NCI-H748 treated with DMSO at 0.1 percent for 48 hours (cell line): ENCODE results near the gene ZNF334.

Source experiments
- DNase-seq: peaks from one replicate; lab custom pipeline; 2025; lab: John Stamatoyannopoulos, UW

ZNF334 gene

DNA sequence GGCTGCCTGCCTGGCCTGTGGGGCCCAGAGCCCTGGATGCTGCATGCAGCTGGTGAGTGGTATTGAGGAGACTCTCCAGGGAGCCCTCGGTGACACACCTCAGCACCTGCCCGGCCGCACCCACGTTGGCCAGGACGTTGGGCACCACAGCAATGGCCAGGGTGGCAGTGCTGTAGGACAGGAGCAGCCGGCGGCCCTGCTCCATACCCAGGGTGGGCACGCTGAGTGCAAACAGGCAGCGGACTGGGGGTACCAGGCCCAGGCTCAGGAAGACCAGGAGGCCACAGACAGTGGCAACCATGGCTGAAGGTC lies 32.4 kb upstream of the ZNF334 start:
- DNase-seq, result no peak

DNA sequence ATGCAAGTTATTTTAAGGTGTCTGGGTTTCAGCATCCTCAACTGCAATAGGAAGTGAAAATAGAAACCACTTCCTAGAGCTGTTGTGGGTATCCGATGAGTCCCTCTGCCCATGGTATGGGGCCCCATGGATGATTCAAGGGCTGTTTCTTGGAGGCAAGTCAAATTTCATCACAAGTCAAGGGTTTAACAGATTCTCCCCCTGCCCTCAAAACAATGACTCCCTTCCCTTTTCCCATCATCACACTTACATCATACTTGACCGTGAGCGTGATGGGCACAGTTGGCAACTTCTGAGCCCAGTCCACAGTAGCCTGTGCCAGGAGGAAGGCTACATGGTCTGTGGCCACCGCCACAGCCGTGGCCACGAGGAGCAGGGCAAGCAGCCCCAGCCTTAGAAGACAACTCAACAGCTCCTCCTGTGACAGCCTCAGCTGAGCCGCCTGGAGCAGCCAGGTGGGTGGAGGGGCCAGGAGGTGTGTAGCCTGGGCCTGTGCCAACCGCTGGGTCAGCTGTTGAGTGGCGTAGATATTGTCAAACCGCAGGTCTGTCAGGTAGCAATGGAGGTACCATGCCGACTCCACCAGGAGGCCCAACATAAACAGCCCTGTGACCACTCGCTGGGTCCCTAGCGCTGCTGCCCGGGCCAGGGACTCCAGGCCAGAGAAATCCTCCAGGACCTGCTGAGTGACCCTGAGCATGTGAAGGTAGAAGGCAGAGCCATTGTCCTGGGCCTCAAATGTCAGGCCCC lies 31.9 kb upstream of the ZNF334 start:
- DNase-seq, result no peak

DNA sequence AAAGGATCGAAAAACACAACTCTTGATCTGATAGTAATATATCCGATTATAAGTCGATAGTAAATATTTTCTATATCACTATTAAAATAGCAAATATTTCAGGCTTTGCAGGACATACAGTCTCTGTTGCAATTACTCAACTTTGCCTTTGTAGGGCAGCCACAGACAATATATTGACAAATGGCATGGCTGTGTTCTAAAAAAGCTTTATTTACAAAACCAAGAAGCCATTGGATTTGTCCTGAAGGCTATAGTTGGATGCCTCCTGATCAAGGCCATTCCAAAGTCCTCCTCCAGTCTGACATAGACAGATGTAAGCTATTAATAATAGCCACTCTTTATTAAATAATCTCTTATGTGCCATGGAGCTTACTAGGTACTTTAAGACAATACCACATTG lies 31.2 kb upstream of the ZNF334 start:
- DNase-seq, result no peak

DNA sequence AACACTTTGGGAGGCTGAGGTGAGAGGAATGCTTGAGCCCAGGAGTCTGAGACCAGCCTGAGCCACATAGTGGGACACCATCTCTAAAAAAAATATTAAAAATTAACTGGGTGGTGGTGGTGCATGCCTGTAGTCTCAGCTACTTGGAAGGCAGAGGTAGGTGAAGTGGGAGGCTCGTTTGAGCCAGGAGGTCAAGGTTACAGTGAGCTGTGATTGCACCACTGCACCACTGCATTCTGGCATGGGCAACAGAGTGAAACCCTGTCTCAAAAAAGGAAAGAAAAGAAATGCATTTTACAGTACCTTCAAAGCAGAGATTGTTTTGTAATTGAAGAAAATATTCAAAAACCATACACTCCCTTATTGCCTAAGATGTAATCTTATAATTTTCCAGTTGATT lies 30.6 kb upstream of the ZNF334 start:
- no peak for DNase-seq

DNA sequence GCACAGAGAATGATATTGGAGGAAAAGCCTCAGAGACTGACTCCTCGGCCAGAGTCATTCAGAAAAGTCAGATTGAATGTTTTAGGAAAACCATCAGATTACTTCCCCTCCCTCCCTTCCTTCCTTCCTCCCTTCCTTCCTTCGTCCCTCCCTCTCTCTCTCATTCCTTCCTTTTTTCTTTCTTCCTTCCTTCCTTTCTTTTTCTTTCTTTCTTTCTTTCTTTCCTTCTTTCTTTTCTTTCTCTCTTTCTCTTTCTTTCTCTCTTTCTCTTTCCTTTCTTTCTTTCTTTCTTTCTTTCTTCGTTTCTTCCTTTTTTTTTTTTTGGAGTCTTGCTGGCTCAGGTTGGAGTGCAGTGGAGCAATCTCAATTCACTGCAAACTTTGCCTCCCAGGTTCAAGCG lies 29.7 kb upstream of the ZNF334 start:
- no peak for DNase-seq

DNA sequence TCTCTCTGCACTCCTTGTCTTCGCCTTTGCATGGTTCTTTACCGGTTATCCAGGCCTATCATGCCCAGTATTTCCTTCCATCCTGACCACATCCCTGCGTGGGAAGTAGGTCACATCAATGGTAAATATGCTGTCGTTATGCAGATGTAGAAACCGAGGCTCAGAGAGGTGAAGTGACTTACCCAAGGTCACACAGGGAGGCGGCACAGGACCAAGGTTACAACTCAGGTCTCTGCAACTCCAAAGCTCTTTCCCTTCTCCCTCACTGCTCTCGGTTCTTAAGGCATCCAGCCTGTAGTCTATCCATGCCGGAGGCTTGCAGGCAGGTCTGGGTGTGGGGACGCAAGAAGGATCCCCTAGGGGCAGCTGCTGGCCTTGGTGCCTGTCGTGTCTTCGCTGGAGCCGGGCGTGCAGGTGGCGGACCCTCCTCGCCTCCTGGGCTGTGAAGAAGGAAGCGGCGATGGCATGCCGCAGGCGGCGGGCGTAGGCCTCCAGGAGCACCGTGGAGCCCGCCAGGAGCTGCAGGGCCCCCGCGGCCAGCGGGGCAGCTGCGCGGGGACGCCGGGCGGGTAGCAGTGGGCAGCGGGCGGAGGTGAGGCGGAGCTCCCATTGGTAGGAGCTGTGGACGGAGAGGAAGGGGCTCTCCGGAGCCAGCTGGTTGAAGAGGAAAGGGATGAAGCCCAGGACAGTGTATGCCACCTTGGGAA lies 28.0 kb upstream of the ZNF334 start:
- DNase-seq, result no peak

DNA sequence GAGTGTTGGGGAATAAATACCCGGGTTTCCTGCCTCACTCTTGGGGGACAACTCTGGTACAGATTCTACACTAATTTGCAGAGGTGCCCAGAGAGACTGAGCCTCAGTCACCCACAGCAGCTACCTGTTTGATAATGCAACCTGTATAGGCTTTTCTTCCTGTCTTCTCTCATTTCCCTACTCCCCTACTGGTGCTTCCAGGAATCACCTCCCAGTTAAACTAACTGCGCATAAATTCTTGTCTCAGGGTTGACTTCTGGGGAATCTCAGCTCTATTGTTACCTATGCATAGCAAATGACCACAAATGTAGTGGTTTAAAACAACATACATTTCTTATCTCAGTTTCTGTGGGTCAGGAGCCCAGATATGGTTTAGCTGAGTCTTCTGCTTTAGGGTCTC lies 25.8 kb upstream of the ZNF334 start:
- no peak for DNase-seq

DNA sequence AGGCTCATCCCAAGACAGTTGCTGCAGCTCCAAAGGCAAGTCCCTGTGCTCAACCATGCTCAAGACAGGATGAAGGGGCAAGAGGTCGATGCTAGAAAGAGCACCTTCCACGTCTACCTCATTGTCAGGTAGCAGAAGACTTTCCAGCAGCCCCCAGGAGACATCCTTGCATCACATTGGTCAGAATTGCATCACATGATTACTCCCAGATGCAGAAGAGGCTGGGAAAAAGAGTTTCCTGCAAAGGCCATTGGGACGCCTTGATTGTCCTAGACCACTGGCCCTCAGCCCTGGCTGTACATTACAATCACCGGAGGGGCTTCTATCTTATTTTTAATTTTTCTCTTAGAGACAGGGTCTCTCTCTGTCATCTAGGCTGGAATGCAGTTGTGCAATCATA lies 17.3 kb upstream of the ZNF334 start:
- DNase-seq, result no peak

DNA sequence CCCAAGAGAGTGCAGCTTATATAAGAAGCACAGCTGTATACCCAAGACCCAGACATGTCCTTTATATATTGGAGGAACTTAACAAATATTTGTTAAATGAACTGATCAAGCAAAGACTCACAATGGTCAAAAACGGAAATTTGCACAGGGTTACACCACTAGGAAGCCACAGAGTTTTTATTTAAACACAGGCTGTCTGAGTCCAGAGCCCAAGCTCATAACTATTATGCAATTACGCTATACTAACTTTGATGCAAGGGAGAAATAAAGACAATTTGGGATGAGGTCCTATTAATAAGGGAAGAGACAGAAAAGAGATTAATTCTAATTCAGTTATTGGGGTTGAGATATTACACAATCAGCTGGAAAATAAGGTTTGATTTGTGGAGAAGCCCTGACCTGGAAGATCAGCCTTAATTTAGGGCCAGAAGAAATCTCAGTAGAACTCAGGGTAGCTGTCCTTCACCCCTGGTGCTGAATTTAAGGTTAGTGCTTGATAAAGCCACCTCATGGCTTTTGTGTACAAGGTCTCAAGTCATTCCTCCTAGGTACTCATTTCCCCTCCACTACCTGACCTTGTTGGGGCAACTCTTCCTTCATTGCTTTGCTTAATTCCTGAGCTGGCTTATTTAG lies 10.5 kb upstream of the ZNF334 start:
- no peak for DNase-seq

DNA sequence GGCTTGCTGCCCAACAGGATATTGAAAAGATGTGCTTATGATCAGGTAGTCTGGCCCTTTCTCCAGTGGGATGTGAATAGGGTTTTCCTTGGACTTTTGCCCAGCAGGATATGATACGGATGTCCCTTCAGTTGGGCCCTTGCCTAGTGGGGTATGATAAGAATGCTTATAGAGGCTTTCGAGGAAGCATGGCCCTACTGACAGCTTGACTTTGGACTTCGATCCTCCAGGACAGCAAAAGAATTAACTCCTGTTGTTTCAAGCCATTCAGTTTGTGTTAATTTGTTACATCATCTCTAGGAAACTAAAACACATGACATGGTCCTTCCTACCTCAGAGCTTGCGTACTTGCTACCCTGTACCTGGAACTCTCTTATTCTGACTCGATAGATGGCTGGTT lies 9.7 kb upstream of the ZNF334 start:
- DNase-seq, result no peak

DNA sequence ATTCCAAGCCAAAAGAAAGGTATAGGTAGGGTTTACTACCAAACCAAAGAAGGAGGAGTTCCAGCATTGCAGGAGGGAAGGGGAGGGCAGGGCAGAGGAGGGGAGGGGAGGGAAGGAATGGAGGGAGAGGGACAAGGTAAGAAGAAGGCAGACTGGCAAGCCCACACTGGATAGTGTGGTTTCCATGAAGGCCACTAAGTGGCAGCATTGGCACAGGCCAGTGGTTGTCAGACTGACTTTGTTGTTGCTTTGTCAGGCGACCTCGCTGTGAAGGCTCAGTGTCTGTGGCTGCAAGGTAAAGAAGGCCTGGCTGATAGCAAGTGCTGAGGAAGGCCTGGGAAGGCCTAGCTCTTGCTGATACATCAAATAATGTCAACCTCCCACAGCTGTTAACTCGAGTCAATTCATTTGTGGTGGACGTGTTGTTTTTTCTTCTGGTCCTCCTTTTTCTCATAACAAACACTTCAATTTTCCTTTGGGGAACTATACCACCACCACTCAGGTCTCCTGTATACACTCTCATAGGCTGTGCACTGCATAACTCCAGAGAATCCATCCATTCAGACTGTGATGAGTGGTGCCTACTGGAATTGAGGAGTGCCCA lies 7.7 kb upstream of the ZNF334 start:
- peak; percentile 10 for DNase-seq

DNA sequence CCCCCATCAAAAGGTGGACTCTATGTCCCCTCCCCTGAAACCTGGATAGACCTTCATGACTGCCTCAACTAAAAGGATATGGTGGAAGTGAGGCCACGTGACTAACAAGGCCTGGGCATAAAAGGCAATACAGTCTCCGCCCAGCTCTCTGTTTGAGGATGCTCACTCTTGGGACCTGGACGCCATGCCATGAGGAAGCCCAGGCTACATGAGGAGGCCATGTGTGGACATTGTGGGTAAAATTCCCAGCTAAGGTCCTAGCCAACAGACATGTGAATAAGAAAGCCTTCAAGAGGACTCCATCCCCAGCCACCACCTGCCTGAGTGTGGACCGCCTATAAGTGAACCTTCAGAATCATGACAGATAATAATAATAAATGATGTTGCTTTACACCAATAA lies 7.2 kb upstream of the ZNF334 start:
- no peak for DNase-seq

DNA sequence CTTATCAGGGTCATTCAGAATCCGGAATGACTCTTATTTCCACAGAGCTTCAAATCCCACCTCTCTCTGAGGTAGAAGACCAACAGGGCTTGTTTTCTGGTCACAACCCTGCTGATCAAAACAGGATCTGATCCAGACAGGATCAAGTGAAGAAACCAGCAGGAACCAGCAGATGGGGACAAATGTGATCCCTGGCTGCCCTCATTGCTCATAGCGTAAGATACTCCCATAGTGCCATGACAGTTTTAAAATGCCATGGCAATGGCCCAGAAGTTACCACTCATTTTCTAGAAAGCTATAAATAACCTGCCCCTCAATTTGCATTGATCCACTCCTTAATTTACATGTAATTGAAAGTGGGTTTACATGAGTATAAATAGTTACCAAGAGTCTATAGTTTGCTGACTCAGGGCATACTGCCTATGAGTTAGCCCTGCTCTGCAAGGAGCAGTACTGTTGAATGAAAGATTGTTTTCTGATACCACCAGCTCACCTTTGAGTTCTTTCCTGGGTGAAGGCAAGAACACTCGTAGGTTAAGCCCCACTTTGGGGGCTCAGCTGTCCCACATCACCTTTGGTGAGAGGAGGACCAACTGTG lies 6.2 kb upstream of the ZNF334 start:
- no peak for DNase-seq

DNA sequence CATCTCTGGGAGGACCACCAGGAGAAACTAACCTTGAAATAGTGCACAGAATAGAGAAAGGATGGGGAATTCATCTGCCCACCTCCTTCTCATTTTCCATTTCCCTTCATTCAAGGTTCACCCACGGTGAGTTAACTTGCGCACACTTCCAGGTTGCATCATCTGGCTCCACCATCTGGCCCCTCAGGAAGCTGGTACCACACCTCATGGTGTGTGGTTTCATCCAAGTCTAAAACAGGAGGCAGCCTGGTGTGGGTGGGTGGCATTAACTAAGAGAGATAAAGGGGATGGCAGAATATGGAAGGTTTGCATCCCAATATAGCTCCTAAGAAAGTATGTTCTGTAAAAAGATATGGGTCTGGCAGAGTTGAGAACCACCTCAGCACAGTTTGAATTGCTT lies 3.8 kb downstream of the ZNF334 start:
- no peak for DNase-seq

DNA sequence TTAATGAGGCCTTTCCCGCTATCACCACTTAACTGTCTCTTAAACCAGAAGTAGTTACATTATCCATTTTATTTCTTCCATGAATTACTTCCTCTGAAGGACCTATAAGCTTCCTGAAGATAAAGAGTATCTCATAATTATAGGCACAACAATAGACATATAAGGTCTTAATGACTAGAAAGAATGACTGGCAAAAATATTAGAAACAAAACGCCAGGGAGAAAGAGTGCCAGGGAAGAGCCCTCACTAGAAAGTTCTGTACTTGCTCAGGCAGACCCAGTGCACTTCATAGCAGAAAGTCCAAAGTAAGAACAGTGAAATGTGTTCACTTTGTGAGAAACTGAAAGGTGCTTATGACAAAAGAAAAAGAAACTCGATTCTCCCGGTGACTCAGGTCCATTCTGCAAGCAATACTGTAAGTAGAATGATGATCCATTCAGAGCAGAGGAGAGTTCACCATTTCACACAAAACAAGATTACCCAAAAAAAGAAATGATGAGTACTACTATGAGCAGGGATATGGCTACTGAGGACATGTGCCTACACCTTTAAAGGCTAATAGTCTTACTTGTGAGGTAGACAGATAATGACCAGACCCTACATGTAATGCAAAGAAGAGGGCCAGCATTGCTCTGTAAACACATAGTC lies 5.5 kb downstream of the ZNF334 start:
- no peak for DNase-seq

DNA sequence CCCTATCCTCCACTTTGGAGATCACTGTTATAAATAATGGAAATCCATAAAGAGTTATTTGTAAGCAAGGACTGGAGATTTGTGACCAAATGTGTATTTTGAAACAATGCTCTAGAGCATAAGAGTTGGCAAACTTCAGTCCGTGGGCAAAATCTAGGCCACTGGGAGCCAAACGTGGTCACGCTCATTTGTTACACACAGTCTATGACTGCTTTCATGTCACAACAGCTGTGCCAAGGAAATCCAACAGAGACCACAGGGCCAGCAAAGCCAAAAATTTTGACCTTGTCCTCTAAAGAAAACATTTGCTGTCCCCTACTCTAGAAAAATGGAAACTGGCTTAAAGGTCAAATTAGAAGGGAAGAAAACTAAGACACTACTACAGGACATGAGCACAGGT lies 7.9 kb downstream of the ZNF334 start:
- DNase-seq, result no peak

DNA sequence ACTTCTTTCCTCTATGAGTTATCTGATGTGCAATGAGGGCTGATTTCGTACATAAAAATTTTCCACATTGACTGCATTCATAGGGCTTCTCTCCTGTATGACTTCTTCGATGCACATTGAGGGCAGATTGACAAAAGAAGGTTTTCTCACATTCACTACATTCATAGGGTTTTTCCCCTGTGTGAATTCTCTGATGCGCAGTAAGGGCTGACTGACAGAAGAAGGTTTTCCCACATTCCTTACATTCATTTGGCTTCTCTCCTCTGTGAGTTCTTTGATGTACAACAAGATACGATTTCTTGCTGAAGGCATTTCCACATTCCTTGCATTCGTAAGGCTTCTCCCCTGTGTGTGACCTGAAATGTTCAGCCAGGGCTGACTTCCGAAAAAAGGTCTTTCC lies 11.4 kb downstream of the ZNF334 start:
- DNase-seq, result no peak

DNA sequence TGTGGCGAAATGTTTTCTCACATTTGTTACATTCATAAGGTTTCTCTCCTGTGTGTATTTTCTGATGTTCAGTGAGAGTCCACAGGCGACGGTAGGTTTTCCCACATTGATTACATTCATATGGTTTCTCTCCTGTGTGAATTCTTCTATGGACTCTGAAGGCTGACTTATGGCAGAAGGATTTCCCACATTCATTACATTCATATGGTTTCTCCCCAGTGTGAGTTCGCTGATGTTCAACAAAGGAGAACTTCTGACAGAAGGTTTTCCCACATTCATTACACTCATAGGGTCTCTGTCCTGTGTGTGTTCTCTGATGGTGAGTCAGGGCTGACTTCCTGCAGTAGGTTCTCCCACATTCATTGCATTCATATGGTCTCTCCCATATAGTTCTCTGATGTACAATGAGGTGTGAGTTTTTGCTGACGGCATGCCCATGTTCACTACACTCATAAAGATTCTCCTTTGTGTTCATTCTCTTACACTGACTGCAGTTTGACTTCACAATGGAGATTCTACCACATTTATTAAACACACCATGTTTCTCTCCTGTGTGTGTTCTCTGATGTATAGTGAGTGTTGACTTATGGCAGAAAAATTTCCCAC lies 11.9 kb downstream of the ZNF334 start:
- no peak for DNase-seq

DNA sequence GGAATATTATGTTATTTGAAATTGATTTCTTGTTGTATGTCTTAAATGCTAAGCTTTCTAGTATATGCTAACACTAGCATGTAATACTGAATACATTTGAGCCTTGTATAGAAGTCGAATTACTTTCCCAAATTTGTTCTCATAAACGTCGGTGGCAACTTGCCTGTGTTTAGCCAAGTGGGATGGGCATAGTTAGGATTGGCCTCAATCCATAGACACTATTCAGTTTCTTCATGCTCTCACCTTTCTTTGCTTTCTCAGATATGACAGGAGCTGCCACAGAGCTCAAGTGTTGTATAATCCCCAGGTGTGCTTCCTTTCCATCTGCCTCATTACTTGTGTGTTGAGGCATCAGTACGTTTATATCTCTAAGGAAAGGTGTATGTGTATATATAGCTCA lies 19.3 kb downstream of the ZNF334 start:
- DNase-seq, result no peak

DNA sequence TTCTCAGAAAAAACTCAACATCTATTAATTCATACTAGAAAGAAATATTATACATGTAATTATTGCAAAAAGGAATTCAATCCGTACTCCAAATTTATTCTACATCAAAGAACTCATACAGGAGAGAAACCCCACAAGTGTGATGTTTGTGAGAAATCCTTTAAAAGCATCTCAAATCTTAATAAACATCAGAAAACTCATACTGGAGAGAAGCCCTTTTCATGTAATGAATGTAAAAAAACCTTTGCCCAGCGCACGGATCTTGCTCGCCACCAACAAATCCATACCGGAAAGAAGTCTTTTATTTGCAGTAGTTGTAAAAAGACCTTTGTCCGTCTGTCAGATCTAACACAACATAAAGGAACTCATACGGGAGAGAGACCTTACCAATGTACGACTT lies 22.0 kb downstream of the ZNF334 start:
- DNase-seq, result no peak

DNA sequence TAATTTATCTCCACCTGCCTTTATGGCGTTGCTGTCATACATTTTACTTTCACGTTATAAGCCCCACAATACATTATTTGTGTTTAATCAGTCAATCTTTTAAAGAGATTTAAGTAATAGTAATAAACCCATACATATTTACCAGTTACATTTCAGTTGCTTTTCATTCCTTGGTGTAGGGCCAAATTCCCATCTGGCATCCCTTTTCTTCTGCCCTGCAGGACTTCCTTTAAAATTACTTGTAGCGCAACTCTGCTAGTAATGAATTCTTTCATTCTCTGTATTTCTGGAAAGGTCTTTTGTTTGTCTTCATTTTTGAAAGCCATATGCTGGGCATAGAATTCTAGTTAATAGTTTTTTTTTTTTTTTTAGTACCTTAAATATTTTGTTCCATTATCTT lies 24.9 kb downstream of the ZNF334 start:
- no peak for DNase-seq

DNA sequence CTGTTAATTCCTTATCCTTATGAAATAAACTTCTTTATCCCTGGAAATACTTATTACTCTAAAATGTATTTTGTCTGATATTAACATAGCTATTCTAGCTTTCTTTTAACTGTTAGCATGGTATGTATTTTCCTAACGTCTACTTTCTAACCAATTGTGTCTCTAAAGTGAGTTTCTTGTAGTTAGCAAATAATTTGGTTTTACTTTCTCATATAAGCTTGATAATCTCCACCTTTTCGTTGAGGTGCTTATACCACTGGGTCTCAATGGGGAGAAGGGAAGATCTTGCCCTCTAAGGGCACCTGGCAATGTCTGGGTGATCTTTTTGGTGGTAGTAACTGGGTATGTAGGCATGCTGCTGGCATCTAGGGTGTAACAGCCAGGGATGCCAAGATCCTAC lies 25.7 kb downstream of the ZNF334 start:
- no peak for DNase-seq
